IPS-NIHi7 (cell line): ENCODE measurements around the gene MGAM2.
"Not testable (repeated sequence)": the region's sequence is repeated elsewhere in the genome, so short reads cannot be mapped to it uniquely, and the experiment has no call there.

ENCODE experiments used
- DNase-seq: peaks from one replicate; pipeline ENCODE4 v3.0.0; 2012; ENCODE audit warnings: mixed read lengths; ENCODE audit errors: extremely low spot score

MGAM2 gene

GRCh38 chr7:142111499-142111898 lies at the start of gene MGAM2:
MGAM2 (plus strand) TSS chr7:142111718; CDS start chr7:142116874, 5,156 bp downstream.
- DNase-seq: no peak

GRCh38 chr7:142063551-142064442 lies 47.7 kb upstream of the MGAM2 start:
- no peak for DNase-seq

GRCh38 chr7:142066536-142066935 lies 45.0 kb upstream of the MGAM2 start:
- DNase-seq: no peak

GRCh38 chr7:142077762-142078161 lies 33.8 kb upstream of the MGAM2 start:
- DNase-seq: no peak

- no peak for DNase-seq
Measured at GRCh38 chr7:142083605-142084004, 27.9 kb upstream of the MGAM2 start.

- DNase-seq: no peak
Measured at GRCh38 chr7:142085428-142085827, 26.1 kb upstream of the MGAM2 start.

GRCh38 chr7:142088022-142088714 lies 23.4 kb upstream of the MGAM2 start:
- DNase-seq: no peak

- no peak for DNase-seq
Measured at GRCh38 chr7:142089035-142089434, 22.5 kb upstream of the MGAM2 start.

GRCh38 chr7:142091961-142092360 lies 19.6 kb upstream of the MGAM2 start:
- DNase-seq: no peak

- no peak for DNase-seq
Measured at GRCh38 chr7:142094861-142095260, 16.7 kb upstream of the MGAM2 start.

GRCh38 chr7:142097571-142097970 lies 13.9 kb upstream of the MGAM2 start:
- DNase-seq: no peak

- DNase-seq: no peak
Measured at GRCh38 chr7:142098004-142098403, 13.5 kb upstream of the MGAM2 start.

GRCh38 chr7:142099347-142099746 lies 12.2 kb upstream of the MGAM2 start:
- DNase-seq: not testable (repeated sequence)

GRCh38 chr7:142100634-142101033 lies 10.9 kb upstream of the MGAM2 start:
- DNase-seq: no peak

GRCh38 chr7:142101794-142102193 lies 9.7 kb upstream of the MGAM2 start:
- not testable (repeated sequence) for DNase-seq

GRCh38 chr7:142104550-142105527 lies 6.7 kb upstream of the MGAM2 start:
- DNase-seq: no peak

GRCh38 chr7:142108728-142109505 lies 2.6 kb upstream of the MGAM2 start:
- DNase-seq: no peak

GRCh38 chr7:142110098-142110497 lies 1.4 kb upstream of the MGAM2 start:
- DNase-seq: no peak

GRCh38 chr7:142110638-142111037 lies 880 bp upstream of the MGAM2 start:
- no peak for DNase-seq

- peak; percentile 48 for DNase-seq
Measured at GRCh38 chr7:142112086-142112485, 568 bp downstream of the MGAM2 start.

GRCh38 chr7:142114207-142114606 lies 2.7 kb downstream of the MGAM2 start:
- no peak for DNase-seq
